Heart left ventricle (tissue), 16 donors: ENCODE data around the gene CYB5R3. TPM values are rescaled to one million over a fixed set of nuclear protein-coding genes. Genes with fewer than 3 reads are reported as not detected.

ENCODE experiments used
- ATAC-seq, 4 donors: fragments of 200-7000 bp; cut with Tn5 transposase; one replicate each; pipeline ENCODE4 v1.9.1; 2020 to 2022; ENCODE audit warnings: moderate library complexity in 4 of 4, mild to moderate bottlenecking in 3 of 4, moderate number of reproducible peaks in 1 of 4
- DNase-seq, 5 donors: peaks; one replicate each; pipeline ENCODE4 v3.0.0-alpha.2; 2020
- H3K27ac ChIP-seq, 12 donors: fragments of 200-600 bp; sonication (generic) in 4 of 12; one replicate each; pipeline versions ENCODE4 v1.5.0 to v1.8.0; 2016 to 2022; ENCODE audit warnings: mild to moderate bottlenecking in 2 of 12
- H3K27me3 ChIP-seq, 9 donors: fragments of 200-600 bp; sonication (generic) in 2 of 9; one replicate each; pipeline versions ENCODE4 v1.5.1 to v1.8.0; 2016 to 2022; ENCODE audit warnings: mild to moderate bottlenecking in 3 of 9
- H3K36me3 ChIP-seq, 9 donors: fragments of 200-600 bp; sonication (generic) in 2 of 9; one replicate each; pipeline versions ENCODE4 v1.5.0 to v1.8.0; 2018 to 2022; ENCODE audit warnings: mild to moderate bottlenecking in 2 of 9
- H3K4me1 ChIP-seq, 12 donors: fragments of 200-600 bp; sonication (generic) in 4 of 12; one replicate each; pipeline versions ENCODE4 v1.5.0 to v1.8.0; 2016 to 2022; ENCODE audit warnings: mild to moderate bottlenecking in 3 of 12
- H3K4me3 ChIP-seq, 12 donors: fragments of 200-600 bp; sonication (generic) in 4 of 12; one replicate each; pipeline versions ENCODE4 v1.5.0 to v1.8.0; 2017 to 2022; ENCODE audit warnings: mild to moderate bottlenecking in 9 of 12, moderate library complexity in 4 of 12
- H3K9me3 ChIP-seq, 12 donors: fragments of 200-600 bp; sonication (generic) in 4 of 12; one replicate each; pipeline versions ENCODE4 v1.5.0 to v1.8.0; 2016 to 2022; ENCODE audit warnings: mild to moderate bottlenecking in 1 of 12
- POLR2A ChIP-seq, 2 donors: fragments of 450-650 bp; IDR thresholded peaks; one replicate each; pipeline ENCODE4 v1.6.1; 2017; ENCODE audit warnings: antibody characterized with exemption in 2 of 2, mild to moderate bottlenecking in 2 of 2, moderate library complexity in 2 of 2
- WGBS, 4 donors: extraction: QIAGEN DNeasy Blood & Tissue Kit in 2 of 4; methylation state at CpG; one replicate each; pipeline versions ENCODE4 v1.1.5 to v1.1.7; 2013 to 2018; 5-methylcytosine and 5-hydroxymethylcytosine counted together
- intact Hi-C, 10 donors: fragments of 100-400 bp; cut with DNase I; formaldehyde crosslinking; loops; one replicate each; pipeline versions ENCODE4 v1.11.1 to v1.14.2; 2022
- polyA plus RNA-seq, 2 donors: library from polyadenylated mRNA; stranded (reverse); fragments of 200-250 nt; gene quantifications; one replicate each; pipeline ENCODE4 v1.2.3, GENCODE V29; 2013
- total RNA-seq, 9 donors: library from RNA; depleted of rRNA in 2 of 9; stranded (reverse); fragments of >200 nt in 2 of 9; fragmentation: NEBNext Ultra II Directional in 3 of 9; extraction: Animal tissue kit (Norgen Biotek cat#: 25700) in 3 of 9; gene quantifications; one replicate each; pipeline versions ENCODE4 v1.1.0 to v1.2.4, GENCODE V29; 2016 to 2023
- TF ChIP-seq, protein P1 (sequence below), 12 donors: fragments of 200-600 bp; sonication (generic) in 4 of 12; IDR thresholded peaks; one replicate each; pipeline versions ENCODE4 v1.5.0 to v1.8.0; 2018 to 2022; ENCODE audit warnings: antibody characterized with exemption in 12 of 12, mild to moderate bottlenecking in 5 of 12
- donor health status: ischemic (EF 13 %, LVEDD 7.1; RV severe dilation, severe dysfunction).
- donor health status: healthy with polysubstance abuse.
- donor health status: DM: no; HTN: yes; CAD: no.
- donor health status: DM: no; HTN: no; CAD: no.
- donor health status: ischemic (EF 25% LVEDD 6.9; RV normal size, moderate dysfunction).
- donor health status: ischemic (EF 25% LVEDD 5.7; RV mildly dilated, moderate dysfunction).
- donor health status: healthy.
- donor health status: DM: yes; HTN: yes; CAD: no.
- donor health status: ischemic (EF 35%, LVEDD 5.7; RV mildly dilated, moderate dysfunction).
- donor health status: nonischemic (EF 11% LVEDD 7.7; RV severe dilation, severe dysfunction).
- donor health status: DM: yes; HTN: yes; CAD: no.
- donor health status: PGD.
- donor health status: ischemic (EF 29% LVEDD 5.4; RV normal size, mild dysfunction).
- donor health status: nonischemic (EF 23%, LVEDD 6.1; RV moderate dilation, normal function).

Gene CYB5R3
- total and polyA plus RNA-seq, 11 donors, result 135 to 459 (median 305) TPM

DNA sequence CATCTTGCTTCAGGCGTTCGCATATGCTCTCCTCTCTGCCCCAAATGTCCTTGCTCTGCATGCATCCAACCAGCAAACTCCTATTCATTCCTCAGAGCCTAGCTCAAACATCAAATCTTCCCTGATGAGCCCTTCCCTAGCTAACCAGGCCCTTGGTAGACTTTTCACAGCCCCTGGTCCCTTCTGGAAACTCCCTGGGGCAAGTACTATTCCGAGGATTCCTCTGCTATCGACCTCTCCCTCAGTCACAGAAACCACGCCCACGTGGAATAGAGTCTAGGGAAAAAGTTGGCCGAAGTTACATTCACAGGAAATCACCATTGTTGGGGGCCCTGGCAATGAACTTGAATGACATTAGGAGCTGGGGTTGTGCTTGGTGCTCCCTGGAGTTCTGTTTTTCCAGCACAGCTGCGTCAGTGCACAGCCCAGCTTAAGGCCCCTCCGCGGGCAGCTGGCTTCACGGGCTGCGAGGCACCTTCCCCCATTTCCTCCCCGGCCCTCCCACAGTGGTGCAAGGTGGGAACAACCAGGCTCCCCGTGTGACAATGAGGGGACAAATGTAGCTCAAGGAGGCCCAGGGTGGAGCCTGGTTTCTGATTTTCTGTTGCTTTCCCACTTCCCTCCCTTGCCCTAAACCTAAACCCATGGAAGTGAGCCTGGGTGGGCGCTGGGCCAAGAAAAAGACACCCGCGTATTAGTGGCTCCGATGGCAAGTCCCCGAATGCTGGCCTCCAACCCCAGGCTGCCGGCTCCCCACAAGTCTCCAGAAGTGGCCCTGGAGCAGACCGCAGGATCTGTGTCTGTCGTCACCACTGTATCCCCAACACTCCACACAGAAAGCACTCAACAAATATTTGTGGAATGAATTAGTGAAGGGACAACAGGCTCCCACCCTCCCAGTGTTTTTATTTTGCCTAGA is 4.5 kb downstream of the CYB5R3 start:
- peaks cover 0 to 3% (median 0%) of the 10 kb centered on the region in 9 donors for H3K36me3 ChIP-seq
- peak; percentile 65 to 81 (median 69) for DNase-seq
- H3K27ac ChIP-seq, result peak overlapping the region; percentile 84 to 97 (median 92)
- peak overlapping the region in 11 of 12 donors; percentile 3 to 94 (median 48) for H3K4me3 ChIP-seq
- intact Hi-C loops, result loop anchor here in 2 of 10 donors (5.0 kb wide), 2 partner anchors 53 to 213 kb away; partner anchors contain the start of gene ARFGAP3 (in 1 of the 2)
- WGBS, 4 donors, result 9 to 19% (median 15%) methylated on average over 22 of the region's 22 CpGs
- peak in 3 of 4 donors; percentile 1 to 53 (median 6) for ATAC-seq
- H3K27me3 ChIP-seq, result no peaks in the 10 kb centered on the region
- H3K4me1 ChIP-seq, result peaks cover 30 to 85% (median 73%) of the 10 kb centered on the region in 12 donors
- no peak for TF ChIP-seq POLR2A (IDR thresholded peaks at IDR 0.05)
- TF ChIP-seq, protein P1, sequence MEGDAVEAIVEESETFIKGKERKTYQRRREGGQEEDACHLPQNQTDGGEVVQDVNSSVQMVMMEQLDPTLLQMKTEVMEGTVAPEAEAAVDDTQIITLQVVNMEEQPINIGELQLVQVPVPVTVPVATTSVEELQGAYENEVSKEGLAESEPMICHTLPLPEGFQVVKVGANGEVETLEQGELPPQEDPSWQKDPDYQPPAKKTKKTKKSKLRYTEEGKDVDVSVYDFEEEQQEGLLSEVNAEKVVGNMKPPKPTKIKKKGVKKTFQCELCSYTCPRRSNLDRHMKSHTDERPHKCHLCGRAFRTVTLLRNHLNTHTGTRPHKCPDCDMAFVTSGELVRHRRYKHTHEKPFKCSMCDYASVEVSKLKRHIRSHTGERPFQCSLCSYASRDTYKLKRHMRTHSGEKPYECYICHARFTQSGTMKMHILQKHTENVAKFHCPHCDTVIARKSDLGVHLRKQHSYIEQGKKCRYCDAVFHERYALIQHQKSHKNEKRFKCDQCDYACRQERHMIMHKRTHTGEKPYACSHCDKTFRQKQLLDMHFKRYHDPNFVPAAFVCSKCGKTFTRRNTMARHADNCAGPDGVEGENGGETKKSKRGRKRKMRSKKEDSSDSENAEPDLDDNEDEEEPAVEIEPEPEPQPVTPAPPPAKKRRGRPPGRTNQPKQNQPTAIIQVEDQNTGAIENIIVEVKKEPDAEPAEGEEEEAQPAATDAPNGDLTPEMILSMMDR (IDR thresholded peaks at IDR 0.05), result no peak
- H3K9me3 ChIP-seq, result no peaks in the 10 kb centered on the region

DNA sequence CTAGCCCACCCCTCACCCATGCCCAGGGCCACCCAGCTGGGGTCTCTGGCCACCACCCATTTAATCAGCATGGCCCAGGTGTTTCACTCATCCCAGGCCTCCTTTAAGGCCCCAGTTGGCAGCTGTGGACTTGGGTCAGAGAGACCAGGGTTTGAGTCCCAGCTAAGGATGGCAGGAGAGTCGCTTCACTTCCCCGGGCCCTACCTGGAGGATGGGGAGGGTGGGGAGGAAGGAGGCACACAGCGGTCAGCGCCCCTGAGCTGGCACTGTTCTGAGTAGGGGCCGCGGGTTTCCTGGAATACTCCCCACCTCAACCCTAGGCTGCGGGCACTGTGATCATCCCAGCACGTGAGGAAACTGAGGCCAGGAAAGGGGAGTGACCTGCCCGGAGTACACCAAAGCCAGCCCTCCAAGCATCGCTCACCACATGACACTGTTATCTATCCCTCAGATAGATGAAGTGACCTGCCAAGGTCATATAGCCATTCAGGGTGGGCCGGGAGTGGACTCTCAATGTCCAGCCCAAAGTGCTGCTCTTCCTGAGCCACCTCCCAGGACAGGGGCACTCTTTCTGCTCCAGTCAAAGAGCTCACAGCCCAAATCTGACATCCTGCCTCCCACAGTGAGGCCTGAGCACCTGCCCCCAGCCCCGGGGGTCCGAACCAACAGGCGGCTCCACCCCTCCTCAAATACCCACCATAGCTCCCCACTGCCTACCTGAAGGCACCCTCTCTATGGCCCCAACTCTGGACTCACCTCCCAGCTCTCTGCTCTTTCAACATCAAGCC is 5.4 kb downstream of the CYB5R3 start:
- Histone ChIP-seq H3K4me3 (peak overlapping the region in 8 of 12 donors; percentile 41 to 94 (median 49)), H3K27ac (peak overlapping the region; percentile 84 to 97 (median 92)), H3K4me1 (peaks cover 30 to 90% (median 75%) of the 10 kb centered on the region in 12 donors), H3K36me3 (peaks cover 0 to 3% (median 0%) of the 10 kb centered on the region in 9 donors), H3K27me3 (no peaks in the 10 kb centered on the region), H3K9me3 (no peaks in the 10 kb centered on the region)
- TF ChIP-seq, protein P1 (IDR thresholded peaks at IDR 0.05), result no peak
- no peak for TF ChIP-seq POLR2A (IDR thresholded peaks at IDR 0.05)
- no peak for DNase-seq
- WGBS, 4 donors, result 66 to 81% (median 68%) methylated on average over 7 to 14 of the region's 14 CpGs
- no peak for ATAC-seq
- intact Hi-C loops, result no loop called here

DNA sequence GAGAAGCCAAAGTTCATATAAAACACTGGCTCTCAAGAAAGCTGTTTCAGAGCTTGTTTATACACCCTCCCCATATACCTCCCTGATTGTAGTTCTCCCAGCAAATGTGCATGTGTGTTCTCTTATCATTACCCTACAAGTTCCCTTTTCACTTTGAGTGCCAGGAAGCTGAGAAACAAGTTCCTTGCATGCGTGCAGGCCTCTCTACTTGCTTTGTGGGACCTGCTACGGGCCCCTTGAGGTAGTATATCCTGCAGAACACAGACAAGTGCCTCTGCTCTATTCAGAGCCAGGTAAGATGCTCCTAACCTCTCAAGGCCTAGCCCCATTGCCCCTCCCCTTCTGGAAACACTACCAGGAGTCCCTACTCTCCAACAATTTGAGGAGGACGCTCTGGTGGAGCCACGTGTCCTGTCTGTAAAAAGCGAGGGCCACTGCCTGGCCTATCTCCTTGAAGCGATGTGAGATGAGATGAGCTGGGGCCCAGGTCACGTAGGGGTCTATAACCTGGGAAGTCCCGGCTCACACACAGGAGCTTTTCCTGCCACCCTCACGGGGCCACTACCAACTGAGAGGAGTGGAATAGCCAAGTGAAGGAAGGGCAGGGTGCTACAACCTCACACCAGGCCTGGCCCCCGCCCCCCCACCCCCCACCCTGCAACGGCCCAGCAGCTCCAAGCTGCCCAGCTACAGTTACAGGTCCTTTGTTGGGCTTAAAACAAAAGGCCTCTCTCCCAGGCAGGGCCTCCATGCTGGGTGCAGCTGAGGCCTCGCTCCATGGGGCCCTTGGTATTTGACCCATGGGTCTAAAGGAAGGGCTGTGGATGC is 6.2 kb downstream of the CYB5R3 start:
- TF ChIP-seq, protein P1 (IDR thresholded peaks at IDR 0.05), result no peak
- TF ChIP-seq POLR2A (IDR thresholded peaks at IDR 0.05), result no peak

More for the DNA sequence above, 6.2 kb downstream of the CYB5R3 start:
- intact Hi-C loops, result no loop called here
- Histone ChIP-seq H3K27me3 (no peaks in the 10 kb centered on the region), H3K4me1 (peaks cover 30 to 86% (median 69%) of the 10 kb centered on the region in 12 donors), H3K4me3 (no peak overlapping the region), H3K36me3 (peaks cover 0 to 3% (median 0%) of the 10 kb centered on the region in 9 donors), H3K27ac (peak overlapping the region; percentile 84 to 97 (median 92)), H3K9me3 (no peaks in the 10 kb centered on the region)
- DNase-seq (no peak), ATAC-seq (no peak)
- 59 to 62% (median 61%) methylated on average over 10 to 12 of the region's 12 CpGs for WGBS, 4 donors
